Stimulated activated naive CD8-positive, alpha-beta T cell treated with anti-CD3 and anti-CD28 coated beads, Interleukin-15, Interleukin-2, amounts not matched to agents 100 U/mL and 50 U/mL, for 24 hours (primary cell): ENCODE measurements around the gene AVPR2.
A peak's percentile ranks its signal among the peaks of the same experiment; 100 is the strongest.

ENCODE experiments used
- ATAC-seq: fragments of 150-1000 bp; cut with Tn5 transposase; one replicate; pipeline ENCODE4 v1.10.0; 2021
- DNase-seq: peaks from one replicate; pipeline ENCODE4 v3.0.0; 2021

AVPR2 gene

DNA sequence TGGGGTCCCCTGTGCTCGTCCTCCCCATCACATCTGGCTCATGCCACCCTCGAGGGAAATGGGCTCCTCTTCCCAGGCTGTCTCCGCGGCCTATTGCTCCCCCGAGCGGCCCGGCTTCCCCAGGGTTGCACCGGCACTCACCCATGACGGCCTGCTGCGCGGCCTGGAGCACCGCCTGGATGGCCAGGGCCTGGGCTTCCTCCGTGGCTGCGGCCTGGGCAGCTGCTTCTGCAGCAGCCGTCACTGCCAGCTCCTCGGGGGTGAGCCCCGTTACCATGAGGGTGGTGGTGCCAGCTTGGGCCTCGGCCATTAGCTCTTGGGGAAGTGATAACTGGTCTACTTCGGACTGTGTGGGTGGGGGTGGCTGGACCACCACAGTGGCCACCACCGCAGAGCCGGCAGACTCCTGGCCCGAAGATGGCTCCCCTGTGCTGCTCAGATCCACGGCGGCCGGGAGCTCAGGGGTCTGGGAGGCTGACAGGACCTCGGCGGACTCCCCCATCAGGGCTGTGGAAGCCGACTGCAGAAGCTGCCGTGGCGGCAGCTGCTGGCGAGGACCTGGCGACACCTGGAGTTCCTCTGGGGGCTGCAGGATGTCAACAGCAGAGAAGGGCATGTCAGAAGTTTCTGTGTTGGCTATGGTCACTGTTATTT is 48.0 kb downstream of the AVPR2 start:
- no peak for ATAC-seq
- DNase-seq: no peak

- DNase-seq: peak; percentile 83
- ATAC-seq: peak; percentile 73
These were observed 48.9 kb downstream of the AVPR2 start for GRCh38 chrX:153953342-153953830.

DNA sequence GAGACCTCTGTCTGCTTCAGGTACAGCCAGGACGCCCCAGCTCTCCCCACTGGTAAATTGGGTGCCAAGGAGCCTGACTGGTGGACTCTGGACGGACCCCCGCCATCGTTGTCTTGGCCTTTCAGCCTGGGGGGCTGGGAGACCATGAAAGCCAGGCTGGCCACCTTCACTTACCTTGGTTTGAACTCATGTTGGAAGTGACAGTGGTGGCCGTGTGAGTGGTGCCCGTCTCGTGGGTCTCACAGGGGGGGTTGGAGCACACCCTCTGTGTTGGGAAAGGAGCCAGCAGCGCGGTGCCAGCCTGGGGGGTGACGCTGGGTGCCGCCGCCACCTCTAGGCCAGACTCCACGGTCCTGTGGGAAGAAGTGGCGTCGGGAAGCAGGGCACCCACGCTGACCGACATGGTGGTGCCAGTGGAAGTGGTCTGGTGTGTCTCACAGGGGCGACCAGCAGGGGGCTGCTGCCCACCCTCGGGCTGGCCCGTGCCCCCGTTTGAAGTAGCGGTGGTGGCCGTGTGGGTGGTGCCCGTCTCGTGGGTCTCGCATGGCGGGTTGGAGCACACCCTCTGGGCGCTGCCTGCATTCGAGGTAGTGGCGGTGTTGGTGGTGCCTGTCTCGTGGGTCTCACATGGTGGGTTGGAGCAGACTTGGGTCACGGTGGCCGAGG is 49.6 kb downstream of the AVPR2 start:
- ATAC-seq: no peak
- no peak for DNase-seq

DNA sequence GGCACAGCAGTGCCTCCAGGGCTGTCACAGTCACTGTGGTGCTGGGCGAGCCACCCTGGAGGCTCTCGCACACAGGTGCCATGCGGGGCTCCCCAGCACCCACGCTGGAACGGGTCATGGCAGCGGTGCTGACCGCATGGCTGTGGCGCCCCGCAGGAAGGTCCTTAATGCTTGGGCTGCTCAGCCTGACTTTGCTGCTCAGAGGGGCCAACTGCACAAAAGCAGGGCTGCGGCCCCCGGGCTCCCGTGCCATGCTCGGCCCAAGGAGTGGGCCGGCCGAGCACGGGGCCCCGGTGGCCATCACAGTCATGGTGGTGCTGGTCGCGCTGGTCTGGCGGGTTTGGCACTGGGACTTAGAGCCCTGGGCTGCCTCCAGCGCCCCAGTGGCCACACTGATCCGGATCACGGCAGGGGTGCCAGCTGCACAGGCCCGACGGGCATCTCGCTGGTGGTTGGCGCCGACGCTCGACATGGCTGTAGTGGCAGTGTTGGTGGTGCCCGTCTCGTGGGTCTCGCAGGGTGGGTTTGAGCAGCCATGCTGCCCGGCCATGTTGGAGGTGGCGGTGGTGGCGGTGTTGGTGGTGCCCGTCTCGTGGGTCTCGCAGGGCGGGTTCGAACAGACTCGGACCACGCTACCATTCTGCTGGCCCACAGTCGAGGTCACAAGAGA is 50.2 kb downstream of the AVPR2 start:
- DNase-seq: no peak
- no peak for ATAC-seq

DNA sequence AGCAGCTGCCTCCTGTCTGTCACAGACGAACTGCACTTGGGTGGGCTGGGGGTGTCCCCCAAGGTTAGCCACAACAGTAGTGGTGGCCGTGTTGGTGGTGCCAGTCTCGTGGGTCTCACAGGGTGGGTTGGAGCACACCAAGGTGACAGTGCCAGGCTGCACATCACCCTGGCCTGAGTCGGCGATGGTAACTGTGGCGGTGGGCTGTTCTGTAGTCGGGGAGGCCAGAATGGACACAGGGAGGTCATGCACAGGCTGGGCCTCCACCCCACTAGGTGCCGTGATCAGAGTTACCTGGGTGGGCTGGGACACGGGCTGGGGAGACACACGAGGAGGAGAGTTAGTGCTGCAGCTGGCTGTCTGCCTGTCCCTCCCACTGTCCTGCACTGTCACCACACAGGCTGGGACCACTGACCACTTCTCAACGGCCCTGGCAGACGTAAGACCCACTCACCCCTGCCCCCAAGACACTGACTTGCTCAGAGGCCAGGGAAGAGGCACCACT is 50.8 kb downstream of the AVPR2 start:
- no peak for ATAC-seq
- DNase-seq: no peak

- no peak for DNase-seq
- no peak for ATAC-seq
These were observed 51.8 kb downstream of the AVPR2 start for GRCh38 chrX:153956044-153956907.
